KMS-11 (cell line): ENCODE data around the gene TMEM59L.

Source experiments
- H2AFZ ChIP-seq: fragments of 200-600 bp; sonication (generic); 2 replicates; pipeline ENCODE4 v1.6.1; 2016; ENCODE audit warnings: antibody characterized with exemption, mixed run types, low read depth
- H3K27ac ChIP-seq: fragments of 200-600 bp; sonication (generic); 2 replicates; pipeline ENCODE4 v1.6.1; 2016; ENCODE audit warnings: mild to moderate bottlenecking, mixed run types
- H3K27me3 ChIP-seq: fragments of 200-600 bp; sonication (generic); 2 replicates; pipeline ENCODE4 v1.6.1; 2017; ENCODE audit warnings: mild to moderate bottlenecking, low read depth, mixed run types, moderate library complexity; ENCODE audit not compliant: insufficient read depth
- H3K36me3 ChIP-seq: fragments of 200-600 bp; sonication (generic); 2 replicates; pipeline ENCODE4 v1.6.1; 2017; ENCODE audit warnings: mild to moderate bottlenecking, mixed run types; ENCODE audit not compliant: insufficient read depth
- H3K4me1 ChIP-seq: fragments of 200-600 bp; sonication (generic); 2 replicates; pipeline ENCODE4 v1.6.1; 2016; ENCODE audit warnings: mild to moderate bottlenecking, low read depth, mixed run types; ENCODE audit not compliant: poor library complexity, severe bottlenecking
- H3K4me2 ChIP-seq: fragments of 200-600 bp; sonication (generic); 2 replicates; pipeline ENCODE4 v1.7.0; 2016; ENCODE audit warnings: mild to moderate bottlenecking, mixed run types
- H3K4me3 ChIP-seq: fragments of 200-600 bp; sonication (generic); IDR thresholded peaks from 2 replicates; pipeline ENCODE4 v1.6.1; 2017; ENCODE audit warnings: low read depth, low read length, mixed read lengths; ENCODE audit not compliant: insufficient read depth
- H3K79me2 ChIP-seq: fragments of 200-600 bp; sonication (generic); 2 replicates; pipeline ENCODE4 v1.6.1; 2016; ENCODE audit warnings: low read depth, mixed run types; ENCODE audit not compliant: insufficient read depth
- H3K9ac ChIP-seq: fragments of 200-600 bp; sonication (generic); 2 replicates; pipeline ENCODE4 v1.6.1; 2016; ENCODE audit warnings: mild to moderate bottlenecking, mixed run types
- H4K20me1 ChIP-seq: fragments of 200-600 bp; sonication (generic); 2 replicates; pipeline ENCODE4 v1.6.1; 2016; ENCODE audit warnings: mild to moderate bottlenecking, mixed run types; ENCODE audit not compliant: insufficient read depth
- TF ChIP-seq, protein P1 (sequence below): fragments of 200-600 bp; sonication (generic); conservative IDR thresholded peaks from 2 replicates; pipeline ENCODE4 v1.6.1; 2017; ENCODE audit warnings: low read depth, mild to moderate bottlenecking, antibody characterized with exemption, low read length, moderate library complexity, mixed read lengths

TMEM59L gene

DNA sequence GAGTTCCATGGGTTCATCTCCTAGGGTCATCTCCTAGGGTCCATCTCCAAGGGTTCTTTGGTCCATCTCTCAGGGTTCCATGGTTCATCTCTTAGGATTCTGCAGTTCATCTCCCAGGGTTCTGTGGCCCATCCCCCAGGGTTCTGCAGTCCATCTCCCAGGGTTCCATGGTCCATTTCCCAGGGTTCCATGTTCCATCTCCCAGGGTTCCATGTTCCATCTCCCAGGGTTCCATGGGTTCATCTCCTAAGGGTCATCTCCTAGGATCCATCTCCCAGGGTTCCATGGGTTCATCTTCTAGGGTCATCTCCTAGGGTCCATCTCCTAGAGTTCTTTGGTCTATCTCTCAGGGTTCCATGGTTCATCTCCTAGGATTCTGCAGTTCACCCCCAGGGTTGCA is 4.9 kb downstream of the TMEM59L start:
- no peaks in the 10 kb centered on the region for H3K4me1 ChIP-seq
- no peaks in the 10 kb centered on the region for H4K20me1 ChIP-seq
- no peak overlapping the region for H3K4me3 ChIP-seq
- H3K9ac ChIP-seq = no peak overlapping the region
- TF ChIP-seq, protein P1, sequence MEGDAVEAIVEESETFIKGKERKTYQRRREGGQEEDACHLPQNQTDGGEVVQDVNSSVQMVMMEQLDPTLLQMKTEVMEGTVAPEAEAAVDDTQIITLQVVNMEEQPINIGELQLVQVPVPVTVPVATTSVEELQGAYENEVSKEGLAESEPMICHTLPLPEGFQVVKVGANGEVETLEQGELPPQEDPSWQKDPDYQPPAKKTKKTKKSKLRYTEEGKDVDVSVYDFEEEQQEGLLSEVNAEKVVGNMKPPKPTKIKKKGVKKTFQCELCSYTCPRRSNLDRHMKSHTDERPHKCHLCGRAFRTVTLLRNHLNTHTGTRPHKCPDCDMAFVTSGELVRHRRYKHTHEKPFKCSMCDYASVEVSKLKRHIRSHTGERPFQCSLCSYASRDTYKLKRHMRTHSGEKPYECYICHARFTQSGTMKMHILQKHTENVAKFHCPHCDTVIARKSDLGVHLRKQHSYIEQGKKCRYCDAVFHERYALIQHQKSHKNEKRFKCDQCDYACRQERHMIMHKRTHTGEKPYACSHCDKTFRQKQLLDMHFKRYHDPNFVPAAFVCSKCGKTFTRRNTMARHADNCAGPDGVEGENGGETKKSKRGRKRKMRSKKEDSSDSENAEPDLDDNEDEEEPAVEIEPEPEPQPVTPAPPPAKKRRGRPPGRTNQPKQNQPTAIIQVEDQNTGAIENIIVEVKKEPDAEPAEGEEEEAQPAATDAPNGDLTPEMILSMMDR = no peak
- H3K79me2 ChIP-seq = no peaks in the 10 kb centered on the region
- H3K36me3 ChIP-seq = no peaks in the 10 kb centered on the region
- H3K4me2 ChIP-seq = no peak overlapping the region
- H2AFZ ChIP-seq = no peak overlapping the region
- no peak overlapping the region for H3K27ac ChIP-seq
- peaks cover 52% of the 10 kb centered on the region for H3K27me3 ChIP-seq

DNA sequence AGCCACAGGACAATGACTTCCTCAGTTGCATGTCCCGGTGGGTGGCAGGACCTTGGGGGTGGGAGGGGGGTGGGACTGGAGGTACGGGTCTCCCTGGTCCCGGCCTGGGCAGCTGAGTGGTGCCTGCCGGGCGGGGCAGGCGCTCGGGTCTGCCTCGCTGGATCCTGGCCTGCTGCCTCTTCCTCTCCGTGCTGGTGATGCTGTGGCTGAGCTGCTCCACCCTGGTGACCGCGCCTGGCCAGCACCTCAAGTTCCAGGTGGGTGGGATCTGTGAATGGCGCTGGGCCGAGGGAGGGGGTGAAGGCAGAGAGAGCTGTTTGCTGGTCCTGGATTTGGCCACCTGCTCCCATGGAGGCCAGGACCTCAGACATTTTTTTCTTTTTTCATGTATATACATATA is 5.6 kb downstream of the TMEM59L start:
- H3K36me3 ChIP-seq = no peaks in the 10 kb centered on the region
- H3K4me1 ChIP-seq = no peaks in the 10 kb centered on the region
- TF ChIP-seq, protein P1 = no peak
- H3K4me3 ChIP-seq = no peak overlapping the region
- no peak overlapping the region for H3K9ac ChIP-seq
- no peak overlapping the region for H3K27ac ChIP-seq
- no peak overlapping the region for H3K4me2 ChIP-seq
- no peaks in the 10 kb centered on the region for H3K79me2 ChIP-seq
- no peaks in the 10 kb centered on the region for H4K20me1 ChIP-seq
- no peak overlapping the region for H2AFZ ChIP-seq
- peaks cover 45% of the 10 kb centered on the region for H3K27me3 ChIP-seq

DNA sequence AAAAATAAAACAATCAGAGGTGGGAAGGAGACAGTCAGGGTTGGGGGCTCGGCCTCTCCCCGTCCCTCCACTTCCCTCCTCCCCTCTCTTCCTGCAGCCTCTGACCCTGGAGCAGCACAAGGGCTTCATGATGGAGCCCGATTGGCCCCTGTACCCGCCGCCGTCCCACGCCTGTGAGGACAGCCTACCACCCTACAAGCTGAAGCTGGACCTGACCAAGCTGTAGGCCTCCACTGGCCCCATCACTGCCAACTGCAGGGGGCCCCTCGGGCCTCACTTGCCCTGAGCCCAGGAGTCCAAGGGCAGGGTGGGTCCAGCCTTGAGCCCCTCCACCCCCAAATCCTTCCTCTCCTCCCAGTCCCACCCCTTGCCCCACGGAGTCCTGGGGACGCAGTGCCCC is 7.6 kb downstream of the TMEM59L start:
- TF ChIP-seq, protein P1 = no peak
- H3K79me2 ChIP-seq = no peaks in the 10 kb centered on the region

DNA sequence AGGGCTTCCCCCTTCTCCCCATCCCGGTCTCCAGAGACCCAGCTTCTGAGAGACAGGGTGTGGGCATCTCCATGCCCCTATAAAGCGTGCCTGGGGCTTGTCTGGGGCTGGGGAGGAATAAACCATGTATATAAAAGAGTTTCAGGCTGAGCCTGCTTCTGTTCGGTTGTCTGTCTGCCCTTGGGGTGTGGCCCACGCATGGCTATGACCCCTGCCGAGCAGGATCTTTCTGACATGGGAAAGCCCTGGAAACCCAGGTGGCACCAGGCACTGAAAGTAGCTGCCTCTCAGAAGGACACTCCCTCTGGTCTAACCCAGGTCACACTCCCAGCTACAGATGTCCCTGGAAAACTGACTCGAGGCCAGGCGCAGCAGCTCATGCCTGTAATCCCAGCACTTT is 8.2 kb downstream of the TMEM59L start:
- Histone ChIP-seq H3K4me2 (no peak overlapping the region), H3K4me3 (no peak overlapping the region)
- TF ChIP-seq, protein P1 = no peak

More for the DNA sequence above, 7.6 kb downstream of the TMEM59L start:
- Histone ChIP-seq H3K4me1 (no peaks in the 10 kb centered on the region), H3K27ac (no peak overlapping the region), H3K4me3 (no peak overlapping the region), H3K9ac (no peak overlapping the region), H3K4me2 (no peak overlapping the region), H3K36me3 (no peaks in the 10 kb centered on the region), H2AFZ (no peak overlapping the region), H4K20me1 (no peaks in the 10 kb centered on the region), H3K27me3 (peaks cover 25% of the 10 kb centered on the region)

More for the DNA sequence above, 8.2 kb downstream of the TMEM59L start:
- Histone ChIP-seq H4K20me1 (no peaks in the 10 kb centered on the region), H2AFZ (no peak overlapping the region), H3K79me2 (no peaks in the 10 kb centered on the region), H3K36me3 (no peaks in the 10 kb centered on the region), H3K27me3 (peaks cover 19% of the 10 kb centered on the region), H3K9ac (no peak overlapping the region), H3K4me1 (no peaks in the 10 kb centered on the region), H3K27ac (no peak overlapping the region)
